Measurements from ENCODE around the gene TC2N.
"Not testable (repeated sequence)": the region's sequence is repeated elsewhere in the genome, so short reads cannot be mapped to it uniquely, and the experiment has no call there.

Gene TC2N

DNA sequence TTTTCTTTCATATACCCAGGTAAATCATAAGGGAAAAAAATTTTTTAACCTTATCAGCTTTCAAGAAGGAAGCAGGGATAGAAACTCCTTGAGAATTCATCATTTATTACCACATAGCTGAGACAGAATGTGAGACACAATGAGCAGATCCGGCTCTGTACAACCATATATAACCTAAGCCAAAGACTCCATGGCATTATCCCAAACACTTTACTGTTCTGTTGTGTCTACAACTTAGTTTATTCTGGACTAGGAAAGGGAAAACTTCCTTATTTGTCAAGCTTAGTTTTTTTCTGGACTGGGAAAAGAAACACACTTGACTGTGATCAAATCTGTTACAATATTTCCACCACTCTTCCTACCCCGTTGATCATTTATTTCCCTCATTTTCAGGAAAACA lies 97.2 kb downstream of the TC2N start:
- in situ Hi-C loops (cut with MboI; ENCODE audit: low sequenced_read_pairs) = no loop called here

DNA sequence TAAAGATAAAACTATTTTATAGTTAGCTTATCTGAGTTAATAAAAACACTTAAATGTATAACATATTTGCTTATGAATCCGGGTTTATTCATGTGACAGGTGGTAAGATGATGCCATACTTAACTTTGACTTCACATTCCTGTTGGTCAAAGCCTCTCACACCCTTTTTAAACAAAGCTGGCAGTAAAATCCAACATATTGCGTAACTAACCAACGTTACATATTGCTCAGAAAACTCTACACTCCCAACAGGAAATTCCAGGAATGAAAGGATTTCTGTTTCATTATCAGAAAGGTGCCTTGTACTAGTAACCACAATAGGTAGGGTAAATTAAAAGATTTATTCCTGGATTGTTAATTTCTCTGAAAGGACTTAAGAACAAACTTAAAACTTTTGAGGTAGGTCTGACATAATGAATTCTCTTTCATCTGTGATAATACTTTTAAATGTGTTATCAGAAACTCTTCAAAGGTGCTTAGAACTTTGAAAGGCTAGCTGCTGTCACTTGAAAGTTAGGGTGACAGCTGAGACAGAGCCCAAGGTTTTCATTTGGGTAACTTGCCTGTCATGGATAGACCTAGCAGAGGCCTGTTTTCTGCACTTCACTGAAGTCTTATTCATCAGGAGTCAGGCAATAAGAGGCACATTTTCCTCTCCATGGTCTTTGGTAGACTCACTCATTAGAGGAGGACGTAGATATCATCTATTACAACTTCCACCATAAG lies 111.6 kb downstream of the TC2N start:
- in situ Hi-C loops (cut with MboI; ENCODE audit: low sequenced_read_pairs) = no loop called here

DNA sequence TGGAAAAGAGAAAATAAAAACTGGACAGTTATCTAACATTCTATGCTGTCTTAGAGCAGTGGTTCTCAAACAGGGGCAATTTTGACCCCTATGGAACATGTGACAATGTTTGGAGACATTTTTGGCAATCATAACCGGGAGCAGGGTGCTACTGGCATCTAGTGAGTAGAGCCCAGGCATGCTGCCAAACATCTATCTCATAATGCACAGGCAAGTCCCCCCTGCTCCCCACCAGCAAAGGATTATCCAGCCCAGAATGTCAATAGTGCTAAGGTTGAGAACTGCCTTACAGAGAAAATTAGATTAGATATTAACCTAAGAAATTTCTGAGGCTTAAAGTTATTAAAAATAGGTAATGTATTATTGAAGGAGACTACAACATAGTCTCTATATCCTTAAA lies 112.5 kb downstream of the TC2N start:
- in situ Hi-C loops (cut with MboI; ENCODE audit: low sequenced_read_pairs) = no loop called here

DNA sequence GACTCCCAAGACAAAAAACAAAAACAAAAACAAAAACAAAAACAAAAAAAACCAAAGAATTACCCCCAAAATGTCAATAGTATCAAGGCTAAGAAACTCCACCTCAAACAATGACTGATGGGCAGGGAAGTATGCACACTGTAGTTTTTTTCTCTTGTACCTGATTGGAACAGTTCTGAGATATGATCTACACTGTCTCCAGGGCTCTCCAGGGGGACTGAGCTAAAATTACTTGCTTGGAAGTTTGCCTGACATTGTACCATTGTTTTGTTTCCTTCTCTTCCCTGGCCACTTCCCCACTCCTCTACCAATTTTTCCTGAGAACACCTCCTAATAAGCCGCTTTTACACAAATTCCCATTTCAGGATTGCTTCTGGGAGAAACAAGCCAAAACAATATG lies 113.2 kb downstream of the TC2N start:
- in situ Hi-C loops (cut with MboI; ENCODE audit: low sequenced_read_pairs) = no loop called here

DNA sequence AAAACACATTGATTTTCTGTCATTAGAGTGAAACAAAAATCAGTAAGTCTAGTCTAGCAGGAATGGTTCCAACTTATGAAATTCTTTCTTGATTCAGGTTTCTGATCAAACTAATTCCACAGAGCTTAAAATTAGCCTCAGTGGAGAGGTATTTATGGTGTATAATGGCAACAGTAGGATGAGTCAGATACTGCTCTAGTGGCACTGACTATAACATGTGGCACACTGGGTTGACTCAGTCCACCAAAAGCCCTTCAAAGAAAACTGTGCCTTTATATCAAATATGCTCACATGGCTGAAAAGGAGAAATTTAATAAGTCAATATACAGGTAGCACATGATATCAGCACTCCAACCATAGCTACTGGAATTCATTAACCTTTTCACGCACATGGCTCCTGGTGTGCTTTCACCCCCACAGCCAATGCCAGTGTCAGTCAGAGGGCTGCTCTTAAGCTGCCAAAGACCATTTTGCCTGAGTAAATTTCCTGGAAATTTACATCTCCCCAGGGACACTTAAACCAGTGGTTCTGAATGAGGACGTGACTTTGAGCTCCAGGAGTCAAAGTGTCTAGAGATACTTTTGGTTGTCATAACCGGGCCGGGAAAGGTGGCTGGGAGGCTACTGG lies 113.7 kb downstream of the TC2N start:
- in situ Hi-C loops (cut with MboI; ENCODE audit: low sequenced_read_pairs) = no loop called here

DNA sequence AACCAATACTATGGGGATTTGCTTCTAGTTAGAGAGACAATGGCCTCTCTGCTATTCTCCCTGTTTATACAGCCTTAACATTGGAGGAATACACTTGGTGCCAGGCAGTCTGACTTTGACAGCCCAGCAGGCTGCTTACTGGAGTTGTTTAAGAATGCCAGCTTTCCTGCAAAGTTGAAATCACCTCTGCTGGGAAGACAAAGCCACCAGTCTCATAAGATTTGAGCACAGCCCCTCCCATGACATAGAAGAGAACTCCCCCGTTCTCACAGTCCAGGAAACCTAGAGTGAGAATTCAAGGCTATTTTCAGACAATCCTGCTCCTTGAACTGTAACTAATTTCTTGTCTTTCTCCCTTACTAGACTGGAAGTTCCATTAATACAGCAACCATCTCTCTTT lies 114.4 kb downstream of the TC2N start:
- in situ Hi-C loops (cut with MboI; ENCODE audit: low sequenced_read_pairs) = no loop called here

DNA sequence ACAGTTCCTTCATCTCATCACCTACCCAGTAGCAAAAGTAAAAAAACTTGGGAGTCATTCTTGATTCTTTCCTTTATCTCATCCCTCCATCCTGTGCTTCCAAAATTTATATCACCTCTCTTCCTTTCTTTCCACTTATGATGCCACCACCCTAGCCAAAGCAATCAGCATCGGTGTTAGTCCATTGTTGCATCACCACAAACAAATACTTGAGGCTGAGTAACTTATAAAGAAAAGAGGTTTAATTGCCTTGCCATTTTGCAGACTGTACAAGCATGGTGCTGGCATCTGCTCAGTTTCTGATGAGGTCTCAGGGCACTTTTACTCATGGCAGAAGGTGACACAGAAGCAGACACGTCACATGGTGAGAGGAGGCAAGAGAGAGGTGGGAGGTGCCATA lies 115.6 kb downstream of the TC2N start:
- in situ Hi-C loops (cut with MboI; ENCODE audit: low sequenced_read_pairs) = no loop called here

DNA sequence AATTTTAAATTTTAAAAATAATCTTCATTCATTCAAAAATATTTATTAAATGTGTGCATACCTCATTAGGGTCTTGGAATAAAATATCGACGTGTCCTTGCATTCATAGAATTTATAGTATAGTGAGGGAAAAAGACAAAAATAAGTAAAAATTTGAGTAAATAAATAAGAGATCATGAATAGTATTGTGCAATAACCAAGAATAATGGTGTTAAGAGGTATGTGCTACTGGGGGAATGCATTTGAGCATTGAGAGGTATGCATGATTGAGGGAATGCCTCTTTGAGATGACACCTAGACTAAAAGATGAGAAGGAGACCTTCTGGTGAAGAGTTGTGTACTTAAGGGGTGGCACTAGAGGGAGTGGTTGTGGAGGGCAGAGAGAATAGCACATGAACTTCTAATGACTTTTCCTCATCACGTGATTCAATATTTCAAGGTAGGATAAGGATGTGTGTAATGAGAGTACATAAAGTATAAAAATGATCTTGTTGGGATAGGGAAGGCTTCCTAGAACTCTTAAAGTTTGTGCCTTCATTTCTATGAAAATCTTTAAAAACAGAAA lies 116.6 kb downstream of the TC2N start:
- in situ Hi-C loops (cut with MboI; ENCODE audit: low sequenced_read_pairs) = no loop called here

DNA sequence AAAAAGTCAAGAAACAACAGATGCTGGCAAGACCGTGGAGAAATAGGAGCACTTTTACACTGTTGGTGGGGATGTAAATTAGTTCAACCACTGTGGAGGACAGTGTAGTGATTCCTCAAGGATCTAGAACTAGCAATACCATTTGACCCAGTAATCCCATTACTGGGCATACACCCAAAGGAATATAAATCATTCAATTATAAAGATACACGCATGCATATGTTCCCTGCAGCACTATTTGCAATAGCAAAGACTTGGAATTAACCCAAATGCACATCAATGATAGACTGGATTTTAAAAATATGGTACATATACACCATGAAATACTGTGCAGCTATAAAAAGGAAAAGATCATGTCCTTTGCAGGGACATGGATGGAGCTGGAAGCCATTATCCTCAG lies 117.5 kb downstream of the TC2N start:
- in situ Hi-C loops (cut with MboI; ENCODE audit: low sequenced_read_pairs) = no loop called here

DNA sequence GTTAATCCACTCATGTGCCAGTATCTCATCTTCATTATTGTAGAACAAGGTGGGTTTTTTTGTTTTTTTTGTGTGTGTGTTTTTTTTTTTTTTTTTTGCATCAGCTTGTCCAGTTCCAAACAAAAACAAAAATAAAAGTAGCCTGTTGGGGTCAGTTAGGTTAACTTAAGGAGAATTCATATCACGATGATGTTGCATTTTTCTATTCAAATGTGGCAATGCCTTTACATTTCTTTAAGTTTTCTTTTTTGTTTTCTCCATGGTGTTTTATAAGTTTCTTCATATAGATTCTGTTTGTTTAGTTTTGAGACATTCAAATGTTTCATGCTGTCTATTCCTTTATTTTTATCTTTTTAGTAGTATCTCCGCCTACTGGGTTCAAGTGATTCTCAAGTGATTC lies 119.3 kb downstream of the TC2N start:
- in situ Hi-C loops (cut with MboI; ENCODE audit: low sequenced_read_pairs) = no loop called here

DNA sequence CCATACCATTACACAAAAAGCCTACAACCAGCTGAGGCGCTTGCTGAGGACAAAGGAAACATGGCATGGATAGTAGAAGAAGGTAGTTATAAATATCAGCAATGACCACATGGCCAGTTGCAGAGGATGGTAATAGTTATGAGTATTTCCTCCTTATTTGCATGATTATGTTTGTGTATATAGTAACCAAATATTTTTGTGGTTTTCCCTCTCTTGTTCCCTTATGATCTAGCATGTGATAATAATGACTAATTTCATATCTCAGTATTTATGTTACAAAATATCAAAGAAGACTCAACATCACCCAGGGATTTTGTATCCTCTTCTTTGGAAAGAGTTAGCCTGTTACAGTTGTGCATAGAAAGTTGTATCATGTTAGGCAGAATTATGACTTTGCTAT lies 122.0 kb downstream of the TC2N start:
- in situ Hi-C loops (cut with MboI; ENCODE audit: low sequenced_read_pairs) = no loop called here

DNA sequence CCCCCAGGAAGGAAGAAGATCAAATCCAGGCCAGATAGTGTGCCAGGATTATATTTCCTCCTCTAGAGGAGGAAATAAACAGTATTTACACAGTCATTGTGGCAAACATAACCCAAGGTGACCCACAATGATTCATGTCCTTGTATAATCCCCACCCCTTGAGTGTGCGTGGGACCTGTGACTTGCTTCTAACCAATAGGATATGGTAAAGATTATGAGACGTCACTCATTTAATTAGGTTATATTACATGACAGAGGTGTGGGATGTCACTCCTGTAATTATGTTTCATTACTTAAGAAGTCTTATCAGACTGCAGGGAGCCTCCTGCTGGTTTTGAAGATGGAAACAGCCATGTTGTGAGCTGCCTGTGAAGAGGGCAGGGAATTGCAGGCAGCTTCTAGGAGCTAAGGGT lies 123.3 kb downstream of the TC2N start:
- in situ Hi-C loops (cut with MboI; ENCODE audit: low sequenced_read_pairs) = no loop called here

DNA sequence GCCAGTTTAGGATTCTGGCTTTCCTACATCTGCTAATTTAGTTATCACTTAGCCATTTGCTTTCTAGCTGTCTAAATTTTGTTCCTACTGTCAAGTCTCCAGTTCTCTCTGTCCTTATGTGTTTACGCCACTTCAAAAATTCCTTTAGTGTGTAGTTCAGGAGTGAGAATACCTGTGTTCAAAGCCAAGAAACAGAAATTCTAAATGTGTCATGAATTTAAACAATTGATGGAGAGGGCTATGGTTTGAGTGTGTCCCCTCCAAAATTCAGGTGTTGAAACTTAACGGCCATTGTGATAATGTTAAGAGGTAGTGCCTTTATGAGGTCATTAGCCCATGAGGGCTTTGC lies 124.1 kb downstream of the TC2N start:
- in situ Hi-C loops (cut with MboI; ENCODE audit: low sequenced_read_pairs) = no loop called here

DNA sequence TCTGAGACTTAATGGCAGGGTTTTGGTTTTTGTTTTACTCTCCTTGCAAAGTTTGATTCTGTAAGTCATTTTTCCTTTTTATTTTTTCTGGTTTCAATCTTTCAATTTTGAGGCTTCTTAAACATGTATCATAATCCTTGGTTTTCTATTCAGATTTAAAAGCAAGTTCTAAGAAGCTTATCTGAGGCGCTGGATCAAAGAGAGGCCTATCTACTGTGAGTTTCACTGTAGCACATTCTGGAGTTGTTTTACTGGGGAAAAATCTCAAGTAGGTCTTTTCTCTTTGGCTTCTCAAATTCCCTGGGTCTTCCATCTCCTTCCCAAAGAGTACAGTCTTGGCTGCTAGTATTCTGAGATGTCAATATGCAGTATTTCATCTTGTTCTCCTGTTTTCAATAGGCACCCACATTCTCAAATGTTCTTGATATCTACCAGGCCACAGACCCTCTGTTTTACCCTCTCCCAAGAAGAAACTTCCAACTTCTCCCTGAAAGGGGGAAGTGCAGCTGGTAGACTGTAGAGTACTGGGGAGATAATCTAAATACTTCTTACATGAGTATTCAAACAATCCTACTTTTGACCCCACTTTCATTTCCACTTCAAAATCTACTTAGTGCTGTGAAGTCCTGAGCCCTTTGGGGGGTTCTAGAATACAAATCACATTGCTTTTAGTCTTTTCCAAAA lies 124.6 kb downstream of the TC2N start:
- in situ Hi-C loops (cut with MboI; ENCODE audit: low sequenced_read_pairs) = no loop called here

DNA sequence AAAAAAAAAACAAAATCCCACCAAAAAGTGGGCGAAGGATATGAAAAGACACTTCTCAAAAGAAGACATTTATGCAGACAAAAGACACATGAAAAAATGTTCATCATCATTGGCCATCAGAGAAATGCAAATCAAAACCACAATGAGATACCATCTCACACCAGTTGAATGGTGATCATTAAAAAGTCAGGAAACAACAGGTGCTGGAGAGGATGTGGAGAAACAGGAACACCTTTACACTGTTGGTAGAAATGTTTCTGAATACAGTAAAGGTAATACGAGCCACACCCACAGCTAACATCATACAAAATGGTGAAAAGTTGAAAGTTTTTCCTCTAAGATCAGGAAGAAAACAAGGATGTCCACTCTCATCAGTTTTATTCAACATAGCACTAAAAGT lies 127.5 kb downstream of the TC2N start:
- in situ Hi-C loops (cut with MboI; ENCODE audit: low sequenced_read_pairs) = not testable (repeated sequence)

DNA sequence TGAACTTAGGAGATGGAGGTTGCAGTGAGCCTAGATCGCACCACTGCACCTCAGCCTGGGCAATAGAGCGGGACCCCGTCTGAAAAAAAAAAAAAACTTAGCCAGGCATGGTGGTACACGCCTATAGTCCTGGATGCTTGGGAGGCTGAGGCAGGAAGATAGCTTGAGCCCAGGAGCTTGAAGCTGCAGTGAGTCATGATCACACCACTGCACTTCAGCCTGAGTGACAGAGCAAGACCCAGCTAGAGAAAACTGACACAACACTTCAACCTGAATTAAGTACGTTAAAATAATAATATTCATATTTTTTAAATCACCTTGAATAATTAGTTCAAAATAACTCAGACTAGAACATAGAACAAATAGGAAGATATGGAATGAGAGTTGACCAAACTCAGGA lies 129.7 kb downstream of the TC2N start:
- in situ Hi-C loops (cut with MboI; ENCODE audit: low sequenced_read_pairs) = no loop called here

DNA sequence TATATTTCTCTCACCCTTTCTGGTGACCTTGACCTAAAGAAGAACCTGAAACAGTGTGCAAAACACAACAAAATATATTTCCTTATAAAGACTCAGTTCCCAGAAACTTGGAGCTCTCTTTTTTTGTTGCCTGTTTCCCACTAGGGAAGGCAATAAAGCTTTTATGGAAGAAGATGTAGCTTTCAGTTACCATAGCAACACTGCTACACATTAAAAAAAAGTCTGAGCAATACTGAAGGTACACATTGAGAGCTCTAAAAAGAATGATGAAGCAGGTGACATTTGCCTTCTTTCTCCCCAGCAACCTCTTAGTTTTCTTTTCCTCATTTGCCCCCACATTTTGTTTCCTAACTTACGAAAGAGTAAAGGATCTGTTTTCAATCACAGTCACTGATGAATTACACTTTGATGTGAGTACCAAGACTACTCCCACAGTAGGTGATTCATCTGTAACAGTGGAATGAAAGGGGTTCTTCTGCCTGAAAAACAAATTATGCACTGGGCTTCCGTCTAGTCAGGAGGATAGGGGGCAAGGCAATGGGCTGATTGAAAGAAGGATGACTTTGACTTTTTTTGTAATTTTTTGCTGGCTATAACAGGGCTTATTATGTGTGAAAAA lies 134.4 kb downstream of the TC2N start:
- in situ Hi-C loops (cut with MboI; ENCODE audit: low sequenced_read_pairs) = no loop called here

DNA sequence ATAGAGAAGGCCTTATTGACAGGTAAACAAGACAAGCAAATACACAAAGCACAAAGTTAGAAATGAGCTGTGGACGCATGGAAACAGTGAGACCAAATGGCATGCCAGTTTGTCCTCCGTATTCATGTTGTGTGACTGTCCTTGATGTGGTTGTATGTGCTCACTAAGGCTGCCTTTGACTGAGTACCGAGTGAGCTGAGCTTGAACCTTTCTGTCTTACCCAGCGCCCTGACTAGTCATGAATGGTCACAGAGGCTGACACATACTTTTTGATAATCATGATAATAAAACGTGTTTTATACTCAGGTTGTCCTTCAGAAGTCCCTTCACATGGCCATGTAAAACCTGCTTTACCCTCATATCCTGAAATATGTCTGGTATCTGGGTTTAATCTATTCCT lies 134.9 kb downstream of the TC2N start:
- in situ Hi-C loops (cut with MboI; ENCODE audit: low sequenced_read_pairs) = no loop called here

DNA sequence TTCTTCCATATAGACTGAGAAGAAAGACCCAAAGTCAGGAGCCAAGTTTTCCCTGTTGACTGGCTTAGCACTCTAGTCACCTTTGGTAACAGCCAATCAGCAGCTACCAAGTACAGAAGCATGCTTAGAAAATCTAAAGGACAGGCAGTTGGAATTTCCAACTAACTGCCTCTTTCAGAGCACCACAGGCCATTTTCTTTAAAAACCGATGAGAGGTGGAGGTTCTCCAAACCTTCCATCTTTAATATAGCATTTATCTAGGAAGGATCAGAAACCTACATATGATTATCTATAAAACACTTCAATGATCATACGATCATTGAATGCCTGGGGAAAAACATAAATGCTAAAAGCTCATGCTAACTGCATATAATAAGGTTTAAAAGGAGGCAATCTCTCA lies 135.3 kb downstream of the TC2N start, which contains the start of gene CATSPERB:
CATSPERB (minus strand) TSS at position 101 of the 400 bp plus-strand sequence. CDS start 2,607 bp downstream, outside the sequence.
- in situ Hi-C loops (cut with MboI; ENCODE audit: low sequenced_read_pairs) = no loop called here

DNA sequence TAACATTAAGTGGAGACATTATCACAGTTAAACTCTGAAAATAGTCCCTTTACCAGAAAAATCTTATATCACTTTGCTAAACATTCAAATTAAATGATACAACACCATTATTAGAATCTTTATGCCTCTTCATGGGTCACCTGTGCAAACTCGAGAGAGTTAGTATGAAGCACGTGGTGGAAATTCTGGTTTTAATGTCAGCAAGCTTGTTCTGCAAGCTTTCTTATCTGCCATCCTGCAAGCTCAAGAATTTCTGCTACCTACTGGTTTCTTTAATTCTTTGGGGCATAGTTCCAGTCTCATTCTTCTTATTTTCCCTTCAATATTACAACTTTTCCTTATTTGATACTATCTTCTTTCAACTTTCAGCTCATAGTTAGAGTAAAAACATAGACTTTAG lies 136.3 kb downstream of the TC2N start:
- in situ Hi-C loops (cut with MboI; ENCODE audit: low sequenced_read_pairs) = no loop called here

DNA sequence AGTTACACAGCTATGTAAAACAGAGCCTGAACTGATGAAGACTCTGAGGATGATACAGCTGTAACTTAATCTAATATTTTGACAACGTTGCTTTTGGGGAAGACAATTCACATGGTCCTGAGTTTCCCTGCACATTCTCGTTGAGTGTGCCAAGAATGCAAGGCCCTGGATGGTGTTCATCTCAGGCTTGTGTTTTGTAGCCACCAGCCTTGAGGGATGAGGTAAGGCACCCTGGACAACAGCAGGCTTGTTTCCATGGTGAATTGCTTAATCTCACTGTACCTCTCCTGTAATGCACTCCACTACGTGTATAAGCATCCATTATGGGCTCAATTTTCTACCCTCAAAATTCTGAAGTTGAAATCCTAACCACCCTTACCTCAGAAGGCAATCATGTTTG lies 137.6 kb downstream of the TC2N start:
- in situ Hi-C loops (cut with MboI; ENCODE audit: low sequenced_read_pairs) = no loop called here

Measured in HL-60/S4 treated with retinoic acid at 250 ng/mL for 4 days and 3 days (cell line).